ENCODE measurements around the gene TRPC4. TPM values are rescaled to one million over a fixed set of nuclear protein-coding genes. Genes with fewer than 3 reads are reported as not detected.

TRPC4 gene
- total RNA-seq, 1 experiment from 2014 or later, result 19.0 TPM

DNA sequence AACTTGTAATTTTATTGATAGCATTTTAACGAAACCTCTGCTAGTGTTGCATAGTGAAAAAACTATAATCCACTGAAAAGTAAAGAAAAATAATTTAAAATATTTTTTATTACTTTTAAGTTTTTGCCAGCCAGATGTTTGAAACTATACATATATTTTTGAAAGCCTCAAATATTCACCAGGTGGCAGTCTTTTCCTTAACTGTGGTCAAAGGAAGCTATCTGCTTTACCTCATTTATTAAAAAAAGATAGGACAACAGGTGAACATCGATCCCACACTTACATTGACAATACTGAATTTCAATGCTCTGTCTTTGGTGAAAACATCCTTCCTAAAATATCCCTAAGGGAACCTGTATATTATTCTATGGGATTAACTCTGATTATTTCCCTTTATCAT lies 100.5 kb downstream of the TRPC4 start:
- Histone ChIP-seq H3K27me3 (ENCODE audit: insufficient read depth, low read length) (no peaks in the 10 kb centered on the region), H3K23ac (ENCODE audit: insufficient read length, low read depth, low read length) (no peak overlapping the region), H3K79me1 (ENCODE audit: insufficient read depth, low read depth, low read length, poor library complexity, severe bottlenecking) (no peaks in the 10 kb centered on the region), H4K8ac (replicated peaks; ENCODE audit: insufficient read length, low read depth, low read length) (no peak overlapping the region), H3T11ph (ENCODE audit: low read length) (no peak overlapping the region), H3K79me2 (ENCODE audit: insufficient read depth, low read length) (no peaks in the 10 kb centered on the region), H2AFZ (ENCODE audit: low read length) (no peak overlapping the region), H3K23me2 (ENCODE audit: insufficient read length, low read depth, low read length, poor library complexity, severe bottlenecking) (no peaks in the 10 kb centered on the region), H2AK5ac (ENCODE audit: insufficient read length, low read length) (no peak overlapping the region), H2BK12ac (ENCODE audit: insufficient read length, low read depth, low read length) (no peak overlapping the region), H3K14ac (ENCODE audit: insufficient read depth, low read length) (no peak overlapping the region), H3K27ac (ENCODE audit: insufficient read length, low read depth, low read length) (no peak overlapping the region), H3K4me2 (ENCODE audit: insufficient read depth, insufficient read length, low read length) (no peak overlapping the region), H4K5ac (ENCODE audit: insufficient read length, low read depth, low read length) (no peak overlapping the region), H2BK15ac (ENCODE audit: low read depth, low read length) (no peak overlapping the region), H4K20me1 (ENCODE audit: control insufficient read depth, insufficient read depth, insufficient read length) (no peaks in the 10 kb centered on the region), H3K18ac (ENCODE audit: insufficient read length, low read depth, low read length) (no peak overlapping the region), H3K9ac (ENCODE audit: extremely low read depth, insufficient read length, low read length) (no peak overlapping the region), H3K56ac (ENCODE audit: insufficient read length, low read depth, low read length) (no peak overlapping the region), H4K91ac (ENCODE audit: insufficient read length, low read depth, low read length) (no peak overlapping the region), H2BK5ac (ENCODE audit: insufficient read length, low read length) (no peak overlapping the region), H3K4ac (ENCODE audit: low read depth, low read length) (no peak overlapping the region), H3K4me1 (ENCODE audit: insufficient read depth, low read length) (no peaks in the 10 kb centered on the region), H2BK20ac (ENCODE audit: low read depth, low read length, poor library complexity, severe bottlenecking) (no peak overlapping the region), H3K9me3 (ENCODE audit: control insufficient read depth, low read depth, low read length) (no peaks in the 10 kb centered on the region), H2BK120ac (ENCODE audit: low read depth, low read length, poor library complexity, severe bottlenecking) (no peak overlapping the region)
- Mint-ChIP-seq H3K9me3 (no peaks in the 10 kb centered on the region), H3K4me1 (peaks cover 0 to 3% of the 10 kb centered on the region in 2 experiments; a peak in 1 of 4 replicates), H3K4me3 (no peak overlapping the region), H3K36me3 (ENCODE audit: insufficient read depth in 1 of 3, low read depth in 3 of 3) (no peaks in the 10 kb centered on the region), H3K27me3 (ENCODE audit: low read depth) (no peaks in the 10 kb centered on the region), H3K27ac (no peak overlapping the region)
- DNase-seq, result no peak
- no CpG with 5 or more reads among the region's 2 CpGs for WGBS (ENCODE audit: extremely low coverage, insufficient read length, low lambda C conversion rate)
- TF ChIP-seq, protein P1, sequence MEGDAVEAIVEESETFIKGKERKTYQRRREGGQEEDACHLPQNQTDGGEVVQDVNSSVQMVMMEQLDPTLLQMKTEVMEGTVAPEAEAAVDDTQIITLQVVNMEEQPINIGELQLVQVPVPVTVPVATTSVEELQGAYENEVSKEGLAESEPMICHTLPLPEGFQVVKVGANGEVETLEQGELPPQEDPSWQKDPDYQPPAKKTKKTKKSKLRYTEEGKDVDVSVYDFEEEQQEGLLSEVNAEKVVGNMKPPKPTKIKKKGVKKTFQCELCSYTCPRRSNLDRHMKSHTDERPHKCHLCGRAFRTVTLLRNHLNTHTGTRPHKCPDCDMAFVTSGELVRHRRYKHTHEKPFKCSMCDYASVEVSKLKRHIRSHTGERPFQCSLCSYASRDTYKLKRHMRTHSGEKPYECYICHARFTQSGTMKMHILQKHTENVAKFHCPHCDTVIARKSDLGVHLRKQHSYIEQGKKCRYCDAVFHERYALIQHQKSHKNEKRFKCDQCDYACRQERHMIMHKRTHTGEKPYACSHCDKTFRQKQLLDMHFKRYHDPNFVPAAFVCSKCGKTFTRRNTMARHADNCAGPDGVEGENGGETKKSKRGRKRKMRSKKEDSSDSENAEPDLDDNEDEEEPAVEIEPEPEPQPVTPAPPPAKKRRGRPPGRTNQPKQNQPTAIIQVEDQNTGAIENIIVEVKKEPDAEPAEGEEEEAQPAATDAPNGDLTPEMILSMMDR (conservative IDR thresholded peaks at IDR 0.05), result peak; percentile 51; the same call in 2 of the 3 replicates

All from H9 (cell line).